HG03103 (cell line): ENCODE data around the gene TLCD5.

Experiments
- ATAC-seq: cut with Tn5 transposase; IDR thresholded peaks from one replicate; pipeline ENCODE4 v1.9.1; 2021; ENCODE audit warnings: low read depth; ENCODE audit not compliant: unreplicated experiment

The TLCD5 gene

GRCh38 chr11:120375076-120375475, 50.0 kb downstream of the TLCD5 start:
- ATAC-seq, result no peak

GRCh38 chr11:120376547-120377182, 51.6 kb downstream of the TLCD5 start:
- ATAC-seq, result no peak

GRCh38 chr11:120378474-120378873, 53.4 kb downstream of the TLCD5 start:
- no peak for ATAC-seq

- ATAC-seq, result no peak
Measured at GRCh38 chr11:120381401-120381800, 56.3 kb downstream of the TLCD5 start.
